Loucy (cell line): ENCODE results near the gene NCKAP5.

Experiments
- CTCF ChIP-seq: fragments of 200-600 bp; sonication (generic); conservative IDR thresholded peaks from 2 replicates; pipeline ENCODE4 v1.5.1; 2014; ENCODE audit warnings: mild to moderate bottlenecking, antibody characterized with exemption, low read length
- EZH2phosphoT487 ChIP-seq: fragments of 200-600 bp; IDR thresholded peaks from 2 replicates; pipeline ENCODE4 v1.6.1; 2018; ENCODE audit warnings: antibody characterized with exemption, mild to moderate bottlenecking, moderate library complexity, borderline replicate concordance

GRCh38 chr2:133146893-133147292 is 421.4 kb downstream of the NCKAP5 start:
- TF ChIP-seq EZH2phosphoT487 (no peak), CTCF (no peak)
